ENCODE results near the gene PROM1.

DNA sequence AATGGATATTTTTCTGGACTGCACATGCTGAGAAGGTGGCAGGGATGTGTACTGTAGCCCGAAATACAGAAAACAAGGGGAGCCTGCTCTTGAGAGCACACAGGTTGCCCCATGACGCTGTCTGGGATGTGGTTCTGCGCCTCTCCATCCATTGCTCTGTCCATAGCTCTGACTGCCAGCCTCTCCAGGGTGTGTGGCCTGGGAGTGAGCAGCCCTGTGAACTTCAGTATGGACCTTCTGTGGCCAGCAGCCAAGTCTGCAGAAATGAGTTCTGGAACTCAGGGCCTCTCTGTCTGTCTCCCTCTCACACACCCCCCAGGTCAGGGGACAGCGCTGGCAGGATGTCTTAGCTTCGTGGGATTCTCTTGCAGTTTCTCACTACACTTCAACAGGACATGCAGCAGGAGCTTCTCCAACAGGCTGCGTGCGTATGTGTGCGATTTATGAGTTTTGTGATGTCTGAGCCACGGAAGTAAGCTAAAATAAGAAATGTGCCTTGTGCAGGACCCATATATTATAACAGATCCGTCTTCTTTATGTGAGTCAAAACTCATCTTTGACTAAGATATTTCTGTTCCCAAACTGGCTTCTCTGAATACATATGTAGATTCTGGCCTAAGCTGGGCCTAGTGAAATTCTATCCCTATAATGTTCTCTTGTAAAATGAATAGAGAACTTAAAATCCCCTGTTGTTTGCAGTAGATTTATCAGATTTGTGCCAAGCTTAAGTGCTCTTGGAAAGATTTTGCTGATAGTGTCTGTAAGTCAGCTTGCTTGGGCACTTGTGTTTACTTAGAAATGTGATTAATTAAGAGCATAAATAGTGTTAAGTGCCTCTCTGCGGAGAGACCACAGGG, 40.0 kb downstream of the PROM1 start:
- no peak for TF ChIP-seq POLR2A (IDR thresholded peaks at IDR 0.05)
- TF ChIP-seq, protein P1, sequence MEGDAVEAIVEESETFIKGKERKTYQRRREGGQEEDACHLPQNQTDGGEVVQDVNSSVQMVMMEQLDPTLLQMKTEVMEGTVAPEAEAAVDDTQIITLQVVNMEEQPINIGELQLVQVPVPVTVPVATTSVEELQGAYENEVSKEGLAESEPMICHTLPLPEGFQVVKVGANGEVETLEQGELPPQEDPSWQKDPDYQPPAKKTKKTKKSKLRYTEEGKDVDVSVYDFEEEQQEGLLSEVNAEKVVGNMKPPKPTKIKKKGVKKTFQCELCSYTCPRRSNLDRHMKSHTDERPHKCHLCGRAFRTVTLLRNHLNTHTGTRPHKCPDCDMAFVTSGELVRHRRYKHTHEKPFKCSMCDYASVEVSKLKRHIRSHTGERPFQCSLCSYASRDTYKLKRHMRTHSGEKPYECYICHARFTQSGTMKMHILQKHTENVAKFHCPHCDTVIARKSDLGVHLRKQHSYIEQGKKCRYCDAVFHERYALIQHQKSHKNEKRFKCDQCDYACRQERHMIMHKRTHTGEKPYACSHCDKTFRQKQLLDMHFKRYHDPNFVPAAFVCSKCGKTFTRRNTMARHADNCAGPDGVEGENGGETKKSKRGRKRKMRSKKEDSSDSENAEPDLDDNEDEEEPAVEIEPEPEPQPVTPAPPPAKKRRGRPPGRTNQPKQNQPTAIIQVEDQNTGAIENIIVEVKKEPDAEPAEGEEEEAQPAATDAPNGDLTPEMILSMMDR (IDR thresholded peaks at IDR 0.05) = no peak
- no peak for TF ChIP-seq POLR2AphosphoS5 (IDR thresholded peaks at IDR 0.05)
